Keratinocyte (primary cell): ENCODE measurements around the gene SEC63. TPM values are rescaled to one million over a fixed set of nuclear protein-coding genes. Genes with fewer than 3 reads are reported as not detected.
"Not testable (repeated sequence)": the region's sequence is repeated elsewhere in the genome, so short reads cannot be mapped to it uniquely, and the experiment has no call there.

Source experiments
- DNase-seq: peaks from one replicate; pipeline ENCODE4 v3.0.0-alpha.2; 2011; ENCODE audit warnings: low read depth, missing footprints, low spot score
- FAIRE-seq: peaks from 2 replicates; lab custom pipeline; 2011; peaks lifted over from hg19 to GRCh38; lab: Jason Lieb, UNC
- H2AFZ ChIP-seq: 2 replicates; pipeline ENCODE4 v1.6.0; 2012; ENCODE audit warnings: low read length, control low read depth, inconsistent platforms; ENCODE audit not compliant: control insufficient read depth
- H3K27ac ChIP-seq: 2 replicates; pipeline ENCODE4 v1.5.1; 2011; ENCODE audit warnings: low read length; ENCODE audit not compliant: control insufficient read depth, insufficient read depth
- H3K27me3 ChIP-seq: 3 replicates; pipeline ENCODE4 v1.6.0; 2011; ENCODE audit warnings: low read length; ENCODE audit not compliant: control insufficient read depth, insufficient read depth; ENCODE audit errors: extremely low read depth
- H3K36me3 ChIP-seq, 2 experiments: 2 replicates in 1 of 2; 3 replicates in 1 of 2; pipeline ENCODE4 v1.5.1; 2011; ENCODE audit warnings: low read length in 2 of 2, mild to moderate bottlenecking in 1 of 2; ENCODE audit not compliant: control insufficient read depth in 2 of 2, insufficient read depth in 2 of 2; ENCODE audit errors: extremely low read depth in 1 of 2
- H3K4me1 ChIP-seq: 3 replicates; pipeline ENCODE4 v1.5.1; 2011; ENCODE audit warnings: low read length; ENCODE audit not compliant: control insufficient read depth, insufficient read depth; ENCODE audit errors: extremely low read depth
- H3K4me2 ChIP-seq: 3 replicates; pipeline ENCODE4 v1.6.0; 2011; ENCODE audit warnings: low read depth, low read length; ENCODE audit not compliant: control insufficient read depth, insufficient read depth; ENCODE audit errors: extremely low read depth
- H3K4me3 ChIP-seq, 3 experiments: fragments of 200-600 bp in 1 of 3; sonication (generic) in 1 of 3; 2 replicates in 2 of 3; 3 replicates in 1 of 3; pipeline ENCODE4 v1.5.1; 2011 to 2016; ENCODE audit warnings: low read length in 3 of 3, mild to moderate bottlenecking in 3 of 3, control low read depth in 2 of 3, inconsistent platforms in 1 of 3, low read depth in 1 of 3, mixed read lengths in 1 of 3, mixed run types in 1 of 3, moderate library complexity in 1 of 3; ENCODE audit not compliant: control insufficient read depth in 2 of 3, insufficient read depth in 2 of 3; ENCODE audit errors: extremely low read depth in 1 of 3
- H3K79me2 ChIP-seq: 2 replicates; pipeline ENCODE4 v1.6.0; 2012; ENCODE audit warnings: low read length; ENCODE audit not compliant: control insufficient read depth, insufficient read depth
- H3K9ac ChIP-seq: 3 replicates; pipeline ENCODE4 v1.6.0; 2011; ENCODE audit warnings: low read length; ENCODE audit not compliant: control insufficient read depth, insufficient read depth; ENCODE audit errors: extremely low read depth
- H3K9me1 ChIP-seq: 3 replicates; pipeline ENCODE4 v1.6.0; 2011; ENCODE audit warnings: low read length; ENCODE audit not compliant: control insufficient read depth, insufficient read depth; ENCODE audit errors: extremely low read depth
- H3K9me3 ChIP-seq: 2 replicates; pipeline ENCODE4 v1.5.1; 2012; ENCODE audit warnings: low read depth, low read length; ENCODE audit not compliant: control insufficient read depth
- H4K20me1 ChIP-seq: 3 replicates; pipeline ENCODE4 v1.6.0; 2011; ENCODE audit warnings: low read length; ENCODE audit not compliant: control insufficient read depth, insufficient read depth; ENCODE audit errors: extremely low read depth
- EZH2 ChIP-seq: IDR thresholded peaks from one replicate; pipeline ENCODE4 v1.6.1; 2012; ENCODE audit warnings: inconsistent platforms, mild to moderate bottlenecking, low read length, moderate library complexity
- dilution Hi-C: fragments of 300-500 bp; cut with MboI; formaldehyde crosslinking; loops from one replicate; pipeline ENCODE4 v1.7.0; 2020; ENCODE audit warnings: low sequenced_read_pairs; ENCODE audit not compliant: extremely low pct_ligation_motif_present
- polyA plus RNA-seq, 5 experiments: library from polyadenylated mRNA; depleted of rRNA in 3 of 5; stranded (reverse) in 3 of 5; stranded (forward) in 1 of 5; unstranded in 1 of 5; fragments of >200 nt; gene quantifications; 1 replicate in 1 of 5; 2 replicates in 3 of 5; 3 replicates in 1 of 5; pipeline versions ENCODE4 v1.2.1 to v1.2.3, GENCODE V29; 2011 to 2012; ENCODE audit warnings: missing spikeins in 2 of 5, low read depth in 1 of 5, low replicate concordance in 1 of 5
- TF ChIP-seq, protein P1 (sequence below), 3 experiments: IDR thresholded peaks in 1 of 3; conservative IDR thresholded peaks in 1 of 3; optimal IDR thresholded peaks in 1 of 3; 2 replicates in 2 of 3; 3 replicates in 1 of 3; pipeline versions ENCODE3 to v1.5.1; 2011; ENCODE audit warnings: low read length in 3 of 3, mild to moderate bottlenecking in 3 of 3, moderate library complexity in 2 of 3, control low read depth in 1 of 3, inconsistent platforms in 1 of 3; ENCODE audit not compliant: insufficient read depth in 2 of 3; ENCODE audit errors: extremely low read depth in 1 of 3

SEC63 gene
- polyA plus RNA-seq, 1 donor (not counting 4 experiments of a cell fraction or from before 2014, with no cell fraction given) = 91.4 TPM

DNA sequence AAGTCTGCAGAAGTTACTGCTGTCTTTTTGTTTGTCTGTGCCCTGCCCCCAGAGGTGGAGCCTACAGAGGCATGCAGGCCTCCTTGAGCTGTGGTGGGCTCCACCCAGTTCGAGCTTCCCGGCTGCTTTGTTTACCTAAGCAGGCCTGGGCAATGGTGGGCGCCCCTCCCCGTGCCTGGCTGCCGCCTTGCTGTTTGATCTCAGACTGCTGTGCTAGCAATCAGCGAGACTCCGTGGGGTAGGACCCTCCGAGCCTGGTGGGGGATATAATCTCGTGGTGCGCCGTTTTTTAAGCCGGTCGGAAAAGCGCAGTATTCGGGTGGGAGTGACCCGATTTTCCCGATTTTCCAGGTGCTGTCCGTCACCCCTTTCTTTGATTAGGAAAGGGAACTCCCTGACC, 97.9 kb downstream of the SEC63 start:
- H3K79me2 ChIP-seq, H3K4me3 ChIP-seq, H3K9ac ChIP-seq, H3K4me2 ChIP-seq, H2AFZ ChIP-seq, DNase-seq, H3K4me1 ChIP-seq, H4K20me1 ChIP-seq, FAIRE-seq, H3K27ac ChIP-seq, H3K9me1 ChIP-seq, H3K27me3 ChIP-seq, H3K9me3 ChIP-seq, H3K36me3 ChIP-seq, dilution Hi-C loops: not testable (repeated sequence)

DNA sequence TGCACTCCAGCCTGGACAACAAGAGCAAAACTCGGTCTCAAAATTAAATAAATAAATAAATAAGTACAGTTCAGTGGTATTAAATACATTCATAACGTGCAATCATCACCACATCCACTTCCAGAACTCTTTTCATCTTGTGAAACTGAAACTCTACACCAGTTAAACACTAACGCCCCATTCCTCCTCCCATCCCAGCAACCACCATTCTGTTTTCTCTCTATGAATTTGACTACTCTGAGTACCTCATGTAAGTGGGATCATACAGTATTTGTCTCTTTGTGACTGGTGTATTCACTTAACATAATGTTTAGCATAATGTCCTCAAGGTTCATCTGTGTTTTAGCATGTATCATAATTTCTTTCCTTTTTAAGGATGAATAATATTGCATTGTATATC, 104.8 kb downstream of the SEC63 start:
- FAIRE-seq (no peak), DNase-seq (no peak)
- H2AFZ ChIP-seq = no peak overlapping the region
- H3K27ac ChIP-seq = no peak overlapping the region
- no peaks in the 10 kb centered on the region for H3K79me2 ChIP-seq
- H3K36me3 ChIP-seq = no peaks in the 10 kb centered on the region
- no peak overlapping the region for H3K9ac ChIP-seq
- H4K20me1 ChIP-seq = no peaks in the 10 kb centered on the region
- H3K9me3 ChIP-seq = no peaks in the 10 kb centered on the region
- no peak overlapping the region for H3K4me3 ChIP-seq
- no peak for TF ChIP-seq EZH2
- TF ChIP-seq, protein P1, sequence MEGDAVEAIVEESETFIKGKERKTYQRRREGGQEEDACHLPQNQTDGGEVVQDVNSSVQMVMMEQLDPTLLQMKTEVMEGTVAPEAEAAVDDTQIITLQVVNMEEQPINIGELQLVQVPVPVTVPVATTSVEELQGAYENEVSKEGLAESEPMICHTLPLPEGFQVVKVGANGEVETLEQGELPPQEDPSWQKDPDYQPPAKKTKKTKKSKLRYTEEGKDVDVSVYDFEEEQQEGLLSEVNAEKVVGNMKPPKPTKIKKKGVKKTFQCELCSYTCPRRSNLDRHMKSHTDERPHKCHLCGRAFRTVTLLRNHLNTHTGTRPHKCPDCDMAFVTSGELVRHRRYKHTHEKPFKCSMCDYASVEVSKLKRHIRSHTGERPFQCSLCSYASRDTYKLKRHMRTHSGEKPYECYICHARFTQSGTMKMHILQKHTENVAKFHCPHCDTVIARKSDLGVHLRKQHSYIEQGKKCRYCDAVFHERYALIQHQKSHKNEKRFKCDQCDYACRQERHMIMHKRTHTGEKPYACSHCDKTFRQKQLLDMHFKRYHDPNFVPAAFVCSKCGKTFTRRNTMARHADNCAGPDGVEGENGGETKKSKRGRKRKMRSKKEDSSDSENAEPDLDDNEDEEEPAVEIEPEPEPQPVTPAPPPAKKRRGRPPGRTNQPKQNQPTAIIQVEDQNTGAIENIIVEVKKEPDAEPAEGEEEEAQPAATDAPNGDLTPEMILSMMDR (optimal IDR thresholded peaks at IDR 0.05 in 1 of 3, IDR thresholded peaks at IDR 0.05 in 1 of 3, conservative IDR thresholded peaks at IDR 0.05 in 1 of 3; ENCODE audit: extremely low read depth in 1 of 3, insufficient read depth in 2 of 3, low read length in 3 of 3) = no peak
- peaks cover 6% of the 10 kb centered on the region for H3K27me3 ChIP-seq
- dilution Hi-C loops = no loop called here
- peaks cover 6% of the 10 kb centered on the region for H3K4me1 ChIP-seq
- no peaks in the 10 kb centered on the region for H3K9me1 ChIP-seq
- H3K4me2 ChIP-seq = no peak overlapping the region

DNA sequence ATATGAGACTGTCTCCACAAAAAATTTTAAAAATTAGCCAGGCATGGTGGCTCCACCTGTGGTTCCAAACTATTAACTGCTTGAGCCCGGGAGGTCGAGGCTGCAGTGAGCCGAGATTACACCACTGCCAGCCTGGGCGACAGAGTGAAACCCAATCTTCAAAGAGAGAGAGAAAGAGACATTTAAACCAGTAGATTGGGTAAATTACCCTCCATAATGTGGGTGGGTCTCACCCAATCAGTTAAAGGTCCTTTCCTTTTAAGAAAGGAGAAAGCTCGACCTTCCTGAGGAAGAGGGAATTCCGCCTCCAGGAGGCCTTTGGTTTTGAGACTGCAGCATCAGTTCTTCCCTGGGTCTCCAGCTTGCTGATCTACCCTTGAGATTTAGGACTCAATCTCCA, 108.7 kb downstream of the SEC63 start:
- no peak overlapping the region for H3K4me2 ChIP-seq
- no peak overlapping the region for H3K27ac ChIP-seq
- no peaks in the 10 kb centered on the region for H4K20me1 ChIP-seq
- no peak for FAIRE-seq
- no peak for DNase-seq
- H3K36me3 ChIP-seq = no peaks in the 10 kb centered on the region
- H3K4me3 ChIP-seq = no peak overlapping the region
- no peaks in the 10 kb centered on the region for H3K79me2 ChIP-seq
- H3K27me3 ChIP-seq = peaks cover 13% of the 10 kb centered on the region
- H3K9ac ChIP-seq = no peak overlapping the region
- H3K4me1 ChIP-seq = peaks cover 6% of the 10 kb centered on the region
- no peak overlapping the region for H2AFZ ChIP-seq
- H3K9me3 ChIP-seq = no peaks in the 10 kb centered on the region
- dilution Hi-C loops = no loop called here
- no peaks in the 10 kb centered on the region for H3K9me1 ChIP-seq
- no peak for TF ChIP-seq EZH2
- TF ChIP-seq, protein P1 (optimal IDR thresholded peaks at IDR 0.05 in 1 of 3, IDR thresholded peaks at IDR 0.05 in 1 of 3, conservative IDR thresholded peaks at IDR 0.05 in 1 of 3; ENCODE audit: extremely low read depth in 1 of 3, insufficient read depth in 2 of 3, low read length in 3 of 3) = no peak
